SU-DHL-6 (cell line): ENCODE measurements around the gene TOP1.
"Not testable (repeated sequence)": the region's sequence is repeated elsewhere in the genome, so short reads cannot be mapped to it uniquely, and the experiment has no call there.

Experiments used
- H2AFZ ChIP-seq: fragments of 200-600 bp; sonication (generic); 2 replicates; pipeline ENCODE4 v1.6.1; 2014; ENCODE audit warnings: low read depth, mild to moderate bottlenecking, moderate library complexity, mixed read lengths, antibody characterized with exemption, low read length; ENCODE audit not compliant: severe bottlenecking
- H3F3A ChIP-seq: fragments of 200-600 bp; shearing (Covaris generic); 2 replicates; pipeline ENCODE4 v1.6.0; 2016; ENCODE audit warnings: antibody characterized with exemption, mild to moderate bottlenecking; ENCODE audit not compliant: insufficient read depth
- H3K27ac ChIP-seq: fragments of 200-600 bp; sonication (generic); 2 replicates; pipeline ENCODE4 v1.5.1; 2016; ENCODE audit warnings: low read depth, mild to moderate bottlenecking, low read length, moderate library complexity, mixed read lengths
- H3K27me3 ChIP-seq: fragments of 200-600 bp; sonication (generic), shearing (Covaris generic); 2 replicates; pipeline ENCODE4 v1.6.0; 2014; ENCODE audit warnings: mild to moderate bottlenecking, low read length
- H3K36me3 ChIP-seq: fragments of 200-600 bp; sonication (generic); 2 replicates; pipeline ENCODE4 v1.6.1; 2014; ENCODE audit warnings: mild to moderate bottlenecking, low read length, mixed read lengths
- H3K4me2 ChIP-seq: fragments of 300-600, 200-600 bp; shearing (Covaris generic), sonication (generic); 2 replicates; pipeline ENCODE4 v1.6.0; 2014; ENCODE audit warnings: low read length, low read depth, mild to moderate bottlenecking; ENCODE audit not compliant: poor library complexity, severe bottlenecking
- H3K4me3 ChIP-seq: fragments of 200-600 bp; sonication (generic); 2 replicates; pipeline ENCODE4 v1.5.1; 2014; ENCODE audit warnings: antibody characterized with exemption, low read length, mild to moderate bottlenecking, mixed read lengths; ENCODE audit not compliant: insufficient read depth, poor library complexity, severe bottlenecking
- H3K79me2 ChIP-seq: fragments of 200-600 bp; sonication (generic); 2 replicates; pipeline ENCODE4 v1.6.1; 2014; ENCODE audit warnings: mild to moderate bottlenecking, low read length, moderate library complexity; ENCODE audit not compliant: insufficient read depth
- H3K9ac ChIP-seq: fragments of 200-600 bp; sonication (generic); 2 replicates; pipeline ENCODE4 v1.7.0; 2014; ENCODE audit warnings: mild to moderate bottlenecking, low read length
- H3K9me2 ChIP-seq: fragments of 200-600 bp; sonication (generic); replicated peaks from 2 replicates; pipeline ENCODE4 v1.6.1; 2014; ENCODE audit warnings: low read length; ENCODE audit not compliant: insufficient read depth
- H3K9me3 ChIP-seq: fragments of 200-600 bp; sonication (generic); 2 replicates; pipeline ENCODE4 v1.6.1; 2014; ENCODE audit warnings: low read length, mixed read lengths; ENCODE audit not compliant: insufficient read depth
- H4K20me1 ChIP-seq: fragments of 200-600 bp; sonication (generic); 2 replicates; pipeline ENCODE4 v1.6.1; 2014; ENCODE audit warnings: low read depth, mild to moderate bottlenecking, antibody characterized with exemption, low read length, moderate library complexity, mixed read lengths
- CTCF ChIP-seq: fragments of 200-600 bp; sonication (generic); IDR thresholded peaks from one replicate; pipeline ENCODE4 v1.5.1; 2017; ENCODE audit warnings: antibody characterized with exemption, mild to moderate bottlenecking, low read length, moderate library complexity; ENCODE audit not compliant: insufficient read depth, poor library complexity, severe bottlenecking
- EZH2phosphoT487 ChIP-seq: fragments of 200-600 bp; sonication (generic), shearing (Covaris generic); conservative IDR thresholded peaks from 2 replicates; pipeline ENCODE4 v1.6.1; 2018; ENCODE audit warnings: mild to moderate bottlenecking, antibody characterized with exemption, low read length, moderate library complexity, mixed read lengths

TOP1 gene

DNA sequence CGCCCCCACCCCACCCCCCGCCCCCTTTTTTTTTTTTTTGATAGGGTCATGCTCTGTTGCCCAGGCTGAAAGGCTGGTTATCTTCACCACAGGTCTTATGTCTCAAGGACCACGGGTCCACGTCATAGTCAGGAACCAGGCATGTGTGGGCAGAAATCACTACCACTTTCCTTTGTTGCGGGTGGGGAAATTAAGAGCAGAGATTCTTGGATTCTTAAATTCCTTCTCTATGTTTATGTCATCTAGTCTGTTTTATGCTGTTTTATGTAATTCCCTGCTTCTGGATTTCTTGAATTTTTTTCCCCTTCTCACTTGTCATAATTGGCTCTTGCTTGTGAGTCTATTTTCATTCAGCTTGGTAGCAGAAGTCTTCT is 82.9 kb downstream of the TOP1 start:
- no peaks in the 10 kb centered on the region for H3K9me2 ChIP-seq
- no peak overlapping the region for H3K4me3 ChIP-seq
- no peaks in the 10 kb centered on the region for H3K27me3 ChIP-seq
- no peak overlapping the region for H2AFZ ChIP-seq
- no peak overlapping the region for H3K9ac ChIP-seq
- no peaks in the 10 kb centered on the region for H3K79me2 ChIP-seq
- no peak overlapping the region for H3K27ac ChIP-seq
- no peaks in the 10 kb centered on the region for H3K9me3 ChIP-seq
- no peak overlapping the region for H3K4me2 ChIP-seq
- peaks cover 39% of the 10 kb centered on the region; the same call in 1 of the 2 replicates for H3K36me3 ChIP-seq
- no peaks in the 10 kb centered on the region; the same call in 1 of the 2 replicates for H3F3A ChIP-seq
- H4K20me1 ChIP-seq: no peaks in the 10 kb centered on the region
- TF ChIP-seq CTCF: no peak
- no peak for TF ChIP-seq EZH2phosphoT487

DNA sequence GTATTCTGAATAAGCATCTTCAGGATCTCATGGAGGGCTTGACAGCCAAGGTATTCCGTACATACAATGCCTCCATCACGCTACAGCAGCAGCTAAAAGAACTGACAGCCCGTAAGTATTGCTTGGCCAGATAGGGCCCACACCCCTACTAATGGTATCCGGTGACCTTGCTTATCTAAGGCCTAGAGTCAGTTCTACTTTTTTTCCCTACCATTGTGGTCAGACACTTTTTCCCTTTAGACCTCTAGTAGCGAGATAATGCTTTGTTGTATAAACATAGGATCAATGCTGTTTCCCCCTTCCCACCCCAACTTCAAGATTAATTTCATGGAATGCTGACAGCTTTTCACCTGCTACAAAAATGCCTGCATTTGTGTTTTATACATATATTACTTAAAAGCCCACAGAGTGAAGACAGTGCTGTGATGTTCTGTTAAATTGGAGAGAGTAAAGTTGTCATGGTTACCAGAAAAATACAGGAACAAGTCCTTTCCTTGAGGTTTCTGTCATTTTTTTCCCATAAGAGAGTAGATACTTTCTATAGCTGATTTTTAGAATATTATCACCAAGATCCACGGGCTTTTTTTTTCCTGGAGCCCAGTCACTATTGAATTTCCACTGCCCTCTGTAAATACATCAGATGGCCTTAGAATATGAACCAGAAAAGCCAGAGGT is 87.8 kb downstream of the TOP1 start:
- TF ChIP-seq EZH2phosphoT487 (no peak), CTCF (no peak)
- Histone ChIP-seq H3K27ac (no peak overlapping the region), H3F3A (no peaks in the 10 kb centered on the region), H3K4me3 (no peak overlapping the region), H3K9ac (no peak overlapping the region), H3K9me2 (no peaks in the 10 kb centered on the region), H3K9me3 (no peaks in the 10 kb centered on the region), H3K79me2 (no peaks in the 10 kb centered on the region), H2AFZ (no peak overlapping the region), H3K27me3 (no peaks in the 10 kb centered on the region), H3K4me2 (no peak overlapping the region), H4K20me1 (no peaks in the 10 kb centered on the region), H3K36me3 (peaks cover 40% of the 10 kb centered on the region)

DNA sequence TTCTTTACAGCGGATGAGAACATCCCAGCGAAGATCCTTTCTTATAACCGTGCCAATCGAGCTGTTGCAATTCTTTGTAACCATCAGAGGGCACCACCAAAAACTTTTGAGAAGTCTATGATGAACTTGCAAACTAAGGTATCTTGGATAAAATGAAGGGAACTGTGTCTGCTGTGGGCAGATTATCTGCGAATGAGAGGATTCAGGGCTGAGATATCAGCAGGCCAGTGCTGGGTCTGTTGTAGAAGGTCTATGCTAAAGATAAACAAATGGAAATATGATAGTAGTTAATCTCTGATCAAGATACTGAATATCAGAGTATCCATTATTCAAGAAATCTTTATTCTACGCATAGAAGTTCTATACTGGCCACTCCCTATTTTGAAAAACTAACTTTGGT is 89.5 kb downstream of the TOP1 start:
- H4K20me1 ChIP-seq, H3K27ac ChIP-seq: not testable (repeated sequence)

GRCh38 chr20:41118632-41119031 is 90.0 kb downstream of the TOP1 start:
- TF ChIP-seq EZH2phosphoT487: no peak
- TF ChIP-seq CTCF: no peak
- no peak overlapping the region for H3K27ac ChIP-seq
- no peak overlapping the region for H3K9ac ChIP-seq
- no peak overlapping the region for H3K4me3 ChIP-seq
- no peaks in the 10 kb centered on the region for H3K79me2 ChIP-seq
- H2AFZ ChIP-seq: no peak overlapping the region
- H3K4me2 ChIP-seq: no peak overlapping the region
- H3F3A ChIP-seq: no peaks in the 10 kb centered on the region
- no peaks in the 10 kb centered on the region for H3K27me3 ChIP-seq
- H4K20me1 ChIP-seq: no peaks in the 10 kb centered on the region
- peaks cover 36% of the 10 kb centered on the region for H3K36me3 ChIP-seq
- H3K9me2 ChIP-seq: no peaks in the 10 kb centered on the region
- H3K9me3 ChIP-seq: no peaks in the 10 kb centered on the region

More for the DNA sequence above, 89.5 kb downstream of the TOP1 start:
- not testable (repeated sequence) for H3F3A ChIP-seq, H3K4me2 ChIP-seq, H3K27me3 ChIP-seq, H3K9me3 ChIP-seq, H2AFZ ChIP-seq, H3K79me2 ChIP-seq, H3K4me3 ChIP-seq, H3K9me2 ChIP-seq, H3K9ac ChIP-seq
- peaks cover 38% of the 10 kb centered on the region for H3K36me3 ChIP-seq
